Aorta (tissue), 5 donors: Measurements from ENCODE around the gene PCNX1. TPM values are rescaled to one million over a fixed set of nuclear protein-coding genes. Genes with fewer than 3 reads are reported as not detected.

Source experiments
- ATAC-seq: fragments of 200-7000 bp; cut with Tn5 transposase; one replicate; pipeline ENCODE4 v1.9.1; 2022; ENCODE audit warnings: moderate library complexity; ENCODE audit not compliant: low FRiP score
- DNase-seq, 2 donors: peaks; one replicate each; pipeline ENCODE4 v3.0.0-alpha.2; 2020
- H3K27ac ChIP-seq, 2 donors: one replicate each; pipeline ENCODE4 v1.5.1; 2013; ENCODE audit warnings: low read length in 2 of 2, mild to moderate bottlenecking in 2 of 2, moderate library complexity in 2 of 2, control low read depth in 1 of 2, inconsistent platforms in 1 of 2, low read depth in 1 of 2
- H3K27me3 ChIP-seq, 2 donors: one replicate each; pipeline ENCODE4 v1.6.1; 2013; ENCODE audit warnings: control low read depth in 1 of 2, low read length in 1 of 2, mild to moderate bottlenecking in 1 of 2, moderate library complexity in 1 of 2; ENCODE audit not compliant: insufficient read depth in 2 of 2, control insufficient read depth in 1 of 2
- H3K36me3 ChIP-seq, 2 donors: one replicate each; pipeline ENCODE4 v1.6.1; 2013; ENCODE audit warnings: control low read depth in 1 of 2, low read length in 1 of 2, mild to moderate bottlenecking in 1 of 2; ENCODE audit not compliant: insufficient read depth in 2 of 2, control insufficient read depth in 1 of 2
- H3K4me1 ChIP-seq, 2 donors: one replicate each; pipeline ENCODE4 v1.6.1; 2013; ENCODE audit warnings: low read length in 2 of 2, control low read depth in 1 of 2, mild to moderate bottlenecking in 1 of 2, moderate library complexity in 1 of 2; ENCODE audit not compliant: insufficient read depth in 2 of 2, control insufficient read depth in 1 of 2
- H3K4me3 ChIP-seq, 2 donors: one replicate each; pipeline ENCODE4 v1.5.1; 2013; ENCODE audit warnings: low read length in 2 of 2, control low read depth in 1 of 2, mild to moderate bottlenecking in 1 of 2
- H3K9me3 ChIP-seq: one replicate; pipeline ENCODE4 v1.6.1; 2013; ENCODE audit warnings: mild to moderate bottlenecking, low read length; ENCODE audit not compliant: control insufficient read depth
- WGBS, 2 donors: extraction: QIAGEN DNeasy Blood & Tissue Kit; methylation state at CpG; one replicate each; pipeline ENCODE4 v1.1.7; 2013; 5-methylcytosine and 5-hydroxymethylcytosine counted together
- intact Hi-C, 2 donors: fragments of 100-400 bp; cut with DNase I; formaldehyde crosslinking; loops; one replicate each; pipeline versions ENCODE4 v1.14.2 to v1.15.0; 2022
- polyA plus RNA-seq, 2 donors: library from polyadenylated mRNA; stranded (reverse); fragments of 200-250 nt; gene quantifications; one replicate each; pipeline ENCODE4 v1.2.3, GENCODE V29; 2013
- total RNA-seq, 2 donors: library from RNA; stranded (reverse); fragmentation: NEBNext Ultra II Directional; extraction: Animal tissue kit (Norgen Biotek cat#: 25700); gene quantifications; one replicate each; pipeline ENCODE4 v1.2.1, GENCODE V29; 2021
- donor health status: healthy with polysubstance abuse.
- donor health status: Bipolar disorder and iron deficiency.
- donor health status: DM: no; HTN: no; CAD: no.
- donor health status: DM: no; HTN: no; CAD: no.
- donor health status: DM: yes; HTN: yes; CAD: no.

The PCNX1 gene
- total and polyA plus RNA-seq, 4 donors = 3.4 to 96.4 (median 40.4) TPM

DNA sequence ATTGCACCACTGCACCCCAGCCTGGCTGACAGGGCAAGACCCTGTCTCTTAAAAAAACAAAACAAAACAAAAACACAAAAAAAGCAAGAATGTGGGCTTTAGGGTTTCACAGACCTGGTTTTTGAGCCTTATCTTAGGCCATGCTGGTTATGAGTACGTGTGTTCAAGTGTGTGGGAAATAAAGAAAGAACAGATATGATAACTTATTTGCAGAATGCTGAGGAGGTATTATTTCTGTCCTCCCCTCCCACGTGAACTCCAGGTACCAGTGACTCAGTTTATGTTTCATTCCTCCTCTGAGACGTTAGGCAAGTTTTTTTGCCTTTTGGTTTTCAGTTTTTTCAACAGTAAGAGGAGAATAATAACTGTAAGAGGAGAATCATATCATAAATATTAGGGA lies 49.3 kb downstream of the PCNX1 start:
- H3K4me3 ChIP-seq = no peak overlapping the region
- DNase-seq = no peak
- peaks cover 0 to 2% of the 10 kb centered on the region in 2 donors for H3K4me1 ChIP-seq
- intact Hi-C loops = no loop called here
- no peaks in the 10 kb centered on the region for H3K36me3 ChIP-seq
- ATAC-seq = no peak
- no peaks in the 10 kb centered on the region for H3K9me3 ChIP-seq
- WGBS, 2 donors = 64 to 71% methylated on average over 3 of the region's 3 CpGs
- H3K27me3 ChIP-seq = no peaks in the 10 kb centered on the region
- no peak overlapping the region for H3K27ac ChIP-seq

DNA sequence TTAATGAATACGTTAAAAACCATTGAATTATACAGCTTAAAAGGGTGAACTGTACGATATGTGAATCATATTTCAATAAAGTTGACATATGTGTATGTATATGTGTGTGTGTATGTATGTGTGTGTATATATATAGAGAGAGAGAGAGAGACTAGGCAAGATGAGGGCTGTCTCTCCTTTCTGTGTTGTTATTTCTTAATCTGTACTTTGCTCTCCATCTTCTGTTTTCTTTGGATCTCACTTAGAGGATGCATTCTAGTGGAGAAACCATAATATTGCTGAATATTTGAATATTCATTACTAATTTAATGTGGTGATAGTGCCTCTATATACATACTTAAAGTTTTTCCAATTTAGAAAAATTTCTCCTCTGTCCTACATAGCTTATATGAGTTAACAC lies 50.5 kb downstream of the PCNX1 start:
- Histone ChIP-seq H3K27ac (no peak overlapping the region), H3K9me3 (no peaks in the 10 kb centered on the region), H3K4me1 (peaks cover 0 to 2% of the 10 kb centered on the region in 2 donors), H3K4me3 (no peak overlapping the region), H3K27me3 (no peaks in the 10 kb centered on the region), H3K36me3 (no peaks in the 10 kb centered on the region)
- DNase-seq (no peak), ATAC-seq (no peak)
- intact Hi-C loops = no loop called here
- 94 to 97% methylated on average over 2 of the region's 2 CpGs for WGBS, 2 donors

DNA sequence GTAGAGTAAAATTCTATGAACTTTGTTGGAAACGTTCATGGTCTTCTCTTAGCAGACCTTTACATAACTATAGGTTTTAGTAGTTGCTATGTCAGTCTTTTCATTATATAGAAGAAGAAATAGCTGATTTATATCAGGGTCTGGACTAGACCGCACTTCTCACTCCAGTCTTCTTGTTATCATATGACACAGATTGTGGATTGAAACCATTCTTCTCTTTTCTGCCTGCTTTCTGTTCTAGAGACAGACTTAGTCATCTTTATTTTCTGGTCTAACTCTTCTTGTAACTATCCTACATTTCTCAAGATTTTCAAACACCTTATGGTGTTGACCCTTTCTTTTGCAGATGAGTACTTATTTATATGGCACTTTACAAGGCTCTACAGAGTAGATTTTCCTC lies 55.7 kb downstream of the PCNX1 start:
- Histone ChIP-seq H3K36me3 (no peaks in the 10 kb centered on the region), H3K27ac (no peak overlapping the region), H3K4me1 (no peaks in the 10 kb centered on the region), H3K9me3 (no peaks in the 10 kb centered on the region), H3K27me3 (no peaks in the 10 kb centered on the region), H3K4me3 (no peak overlapping the region)
- WGBS, 2 donors = 75 to 79% methylated on average over 2 of the region's 2 CpGs
- DNase-seq (no peak), ATAC-seq (no peak)
- intact Hi-C loops = no loop called here

DNA sequence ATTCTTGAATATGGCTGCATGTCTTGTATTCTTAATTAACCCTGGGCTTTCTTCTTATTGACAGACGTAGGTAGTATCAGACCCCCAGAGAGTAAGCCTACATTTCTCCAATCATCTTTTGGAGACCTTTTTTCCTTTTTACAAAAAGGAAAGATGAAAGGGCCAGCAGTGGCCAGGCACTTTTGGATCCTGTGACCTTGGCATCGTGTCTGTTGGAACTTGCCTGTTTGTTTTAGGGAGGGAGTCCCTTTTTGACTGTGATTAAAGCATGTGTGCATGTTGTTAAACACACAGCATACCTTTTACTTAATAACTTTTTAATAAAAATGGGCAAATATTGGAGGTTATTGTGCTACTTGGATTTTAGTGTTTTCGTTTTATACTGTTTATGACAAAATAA lies 57.2 kb downstream of the PCNX1 start:
- Histone ChIP-seq H3K4me3 (no peak overlapping the region), H3K36me3 (no peaks in the 10 kb centered on the region), H3K4me1 (no peaks in the 10 kb centered on the region), H3K27me3 (no peaks in the 10 kb centered on the region), H3K9me3 (no peaks in the 10 kb centered on the region), H3K27ac (no peak overlapping the region)
- WGBS, 2 donors = 62 to 65% methylated on average over 3 of the region's 3 CpGs
- DNase-seq = no peak
- ATAC-seq = no peak
- intact Hi-C loops = no loop called here

DNA sequence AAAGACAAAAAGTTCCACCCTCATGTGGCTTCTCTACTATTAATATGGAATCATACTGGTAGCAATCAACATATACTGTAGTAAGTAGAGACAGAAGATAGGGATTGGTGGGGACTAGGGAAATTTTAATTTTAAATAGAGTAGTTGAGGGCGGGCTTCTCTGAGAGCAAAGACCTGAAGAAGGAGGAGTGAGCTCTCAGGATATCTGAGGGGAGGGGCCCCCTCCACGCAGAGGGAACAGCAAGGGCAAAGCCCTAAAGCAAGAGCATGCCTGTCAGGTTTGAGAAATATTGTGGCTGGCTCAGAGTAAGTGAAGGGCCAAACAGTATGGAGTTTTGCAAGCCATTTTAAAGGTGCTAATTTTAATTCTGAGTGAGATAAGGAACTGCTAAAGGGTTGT lies 64.3 kb downstream of the PCNX1 start:
- Histone ChIP-seq H3K36me3 (no peaks in the 10 kb centered on the region), H3K27ac (no peak overlapping the region), H3K27me3 (no peaks in the 10 kb centered on the region), H3K4me3 (no peak overlapping the region), H3K9me3 (no peaks in the 10 kb centered on the region), H3K4me1 (peaks cover 0 to 3% of the 10 kb centered on the region in 2 donors)
- DNase-seq (no peak), ATAC-seq (no peak)
- WGBS, 2 donors = 54 to 58% methylated on average over 2 of the region's 2 CpGs
- intact Hi-C loops = loop anchor here (5.0 to 10.0 kb wide), 3 partner anchors 64 to 149 kb away; partner anchors contain the start of gene PCNX1 (in 2 of the 2)

DNA sequence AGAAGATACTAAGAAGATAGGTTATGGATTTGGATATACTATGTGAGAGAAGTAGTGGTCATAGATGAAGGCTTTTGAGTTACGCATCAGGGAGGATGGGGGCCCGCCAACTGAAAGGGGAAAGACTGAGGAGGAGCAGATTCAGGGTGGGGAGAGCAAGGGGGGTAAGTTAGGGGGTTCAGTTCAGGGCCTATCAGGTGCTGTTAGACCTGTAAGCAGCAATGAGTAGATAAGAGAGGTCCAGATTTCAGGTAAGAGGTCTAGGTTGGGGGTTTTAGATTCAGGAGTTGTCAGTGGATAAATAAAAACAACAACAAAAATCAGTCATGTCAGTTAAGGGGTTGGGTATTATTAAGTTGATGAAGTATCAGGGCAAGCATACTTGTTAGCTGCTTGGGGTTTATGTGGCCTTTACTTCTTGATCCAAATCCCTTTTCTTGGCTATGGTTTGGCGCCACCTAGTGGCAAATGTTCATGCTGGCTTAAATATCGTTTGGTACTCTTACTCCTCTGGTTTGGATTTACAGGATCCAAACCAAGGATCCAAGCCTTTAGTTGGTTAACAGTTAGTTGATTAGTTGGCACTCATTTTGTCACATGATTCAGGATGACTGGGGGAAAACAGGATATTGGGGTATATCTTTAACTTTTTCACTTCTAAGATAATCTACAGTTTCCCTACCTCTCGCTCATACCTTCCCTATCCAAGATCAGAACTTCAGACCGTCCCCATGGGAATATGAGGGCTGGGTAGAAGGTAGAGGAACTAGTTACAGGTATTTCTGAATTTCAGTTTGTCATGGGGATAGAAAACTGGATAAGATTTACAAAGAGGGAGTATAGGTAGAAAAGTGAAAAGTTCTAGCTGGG lies 65.1 kb downstream of the PCNX1 start:
- peaks cover 0 to 3% of the 10 kb centered on the region in 2 donors for H3K36me3 ChIP-seq

DNA sequence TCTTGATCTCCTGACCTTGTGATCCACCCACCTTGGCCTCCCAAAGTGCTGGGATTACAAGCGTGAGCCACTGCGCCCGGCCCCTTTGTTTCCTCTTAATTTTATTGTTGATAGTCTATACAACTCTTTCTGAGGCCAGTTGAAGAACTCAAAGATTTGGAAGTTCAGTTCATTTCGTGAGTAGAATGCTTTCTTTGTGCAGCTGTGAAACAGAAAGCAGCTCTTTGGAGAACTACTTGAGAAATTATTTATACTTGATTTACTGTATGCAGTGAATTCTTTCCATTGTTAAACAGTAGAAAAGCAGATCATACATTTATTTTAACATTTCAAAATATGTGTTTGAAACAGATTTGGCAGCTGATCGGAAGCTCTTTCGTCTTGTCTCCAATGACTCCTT lies 69.3 kb downstream of the PCNX1 start:
- H3K4me3 ChIP-seq = no peak overlapping the region
- H3K36me3 ChIP-seq = peaks cover 0 to 6% of the 10 kb centered on the region in 2 donors
- H3K4me1 ChIP-seq = peaks cover 0 to 3% of the 10 kb centered on the region in 2 donors
- WGBS, 2 donors = 91 to 92% methylated on average over 6 of the region's 6 CpGs
- intact Hi-C loops = loop anchor here in 1 of 2 donors (10.0 kb wide), 1 partner anchor 72 kb away; the partner anchor contains the start of gene PCNX1
- ATAC-seq (no peak), DNase-seq (no peak)
- H3K9me3 ChIP-seq = no peaks in the 10 kb centered on the region
- H3K27me3 ChIP-seq = no peaks in the 10 kb centered on the region
- no peak overlapping the region for H3K27ac ChIP-seq

More for the DNA sequence above, 65.1 kb downstream of the PCNX1 start:
- no peaks in the 10 kb centered on the region for H3K9me3 ChIP-seq
- no peaks in the 10 kb centered on the region for H3K27me3 ChIP-seq
- no peak overlapping the region for H3K27ac ChIP-seq
- intact Hi-C loops = loop anchor here (2.0 to 10.0 kb wide), 4 partner anchors 65 to 154 kb away; partner anchors contain the start of gene PCNX1 (in 2 of the 2)
- ATAC-seq (peak; percentile 81), DNase-seq (peak; percentile 85 to 89)
- WGBS, 2 donors = 58 to 62% methylated on average over 6 of the region's 6 CpGs
- peaks cover 0 to 3% of the 10 kb centered on the region in 2 donors for H3K4me1 ChIP-seq
- H3K4me3 ChIP-seq = no peak overlapping the region

DNA sequence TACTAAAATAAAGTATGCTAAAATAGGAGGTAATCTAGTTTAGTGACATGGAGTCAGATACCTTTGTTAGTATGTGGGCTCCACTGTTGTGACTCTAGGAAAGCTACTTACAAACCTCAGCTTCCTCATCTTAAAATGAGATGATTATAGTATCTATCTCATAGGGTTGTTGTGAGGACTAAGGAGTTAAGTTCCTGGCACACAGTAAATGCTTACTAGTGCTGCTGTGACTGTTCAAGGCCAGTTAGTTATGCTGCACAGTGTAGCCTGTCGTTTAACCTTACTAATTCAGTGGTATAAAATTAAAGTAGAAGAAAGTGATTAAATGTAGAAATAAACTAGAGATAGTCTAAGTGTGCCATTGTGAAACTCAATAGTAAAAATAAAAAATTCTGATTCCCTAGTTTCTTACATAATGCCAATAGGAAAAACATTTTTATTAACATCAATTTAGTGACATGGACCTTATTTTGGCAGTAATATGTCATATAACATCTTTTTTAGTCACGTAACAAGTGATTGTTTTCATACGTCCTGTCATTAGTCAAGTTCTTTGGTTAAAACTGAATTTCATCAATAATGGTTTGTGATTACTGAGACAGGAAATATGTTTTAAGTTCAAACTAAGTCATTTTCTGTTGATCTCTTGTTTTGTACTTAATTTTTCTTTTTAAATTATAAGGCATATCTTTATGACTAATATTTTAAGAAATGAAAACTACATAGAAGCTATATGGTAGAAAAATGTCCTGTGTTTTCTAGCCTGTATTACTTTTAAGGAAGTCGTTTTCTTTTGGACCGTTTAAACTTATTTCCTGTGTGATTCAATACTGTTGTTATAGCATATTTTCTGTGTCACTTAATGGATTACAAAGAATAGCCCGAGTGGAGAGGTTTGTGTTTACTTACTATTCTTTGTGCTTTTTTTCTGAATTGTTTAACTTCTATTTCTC lies 74.0 kb downstream of the PCNX1 start:
- no peaks in the 10 kb centered on the region for H3K9me3 ChIP-seq
- H3K27ac ChIP-seq = no peak overlapping the region
- no peak overlapping the region for H3K4me3 ChIP-seq
- no peaks in the 10 kb centered on the region for H3K4me1 ChIP-seq
- 22 to 24% methylated on average over 6 of the region's 6 CpGs for WGBS, 2 donors
- intact Hi-C loops = no loop called here
- no peaks in the 10 kb centered on the region for H3K27me3 ChIP-seq
- peaks cover 0 to 6% of the 10 kb centered on the region in 2 donors for H3K36me3 ChIP-seq
- ATAC-seq (no peak), DNase-seq (no peak)
